ENCODE data around the gene ANKRD63. TPM values are rescaled to one million over a fixed set of nuclear protein-coding genes. Genes with fewer than 3 reads are reported as not detected.

Gene ANKRD63
- total RNA-seq, 2 donors from 2014 or later = not detected

GRCh38 chr15:40233727-40234577 is 48.9 kb downstream of the ANKRD63 start:
- ATAC-seq (no peak), DNase-seq (ENCODE audit: low spot score in 2 of 2) (no peak)
- Mint-ChIP-seq H3K36me3 (peaks cover 0 to 5% of the 10 kb centered on the region in 2 donors), H3K27ac (no peak overlapping the region), H3K9me3 (no peaks in the 10 kb centered on the region)

DNA sequence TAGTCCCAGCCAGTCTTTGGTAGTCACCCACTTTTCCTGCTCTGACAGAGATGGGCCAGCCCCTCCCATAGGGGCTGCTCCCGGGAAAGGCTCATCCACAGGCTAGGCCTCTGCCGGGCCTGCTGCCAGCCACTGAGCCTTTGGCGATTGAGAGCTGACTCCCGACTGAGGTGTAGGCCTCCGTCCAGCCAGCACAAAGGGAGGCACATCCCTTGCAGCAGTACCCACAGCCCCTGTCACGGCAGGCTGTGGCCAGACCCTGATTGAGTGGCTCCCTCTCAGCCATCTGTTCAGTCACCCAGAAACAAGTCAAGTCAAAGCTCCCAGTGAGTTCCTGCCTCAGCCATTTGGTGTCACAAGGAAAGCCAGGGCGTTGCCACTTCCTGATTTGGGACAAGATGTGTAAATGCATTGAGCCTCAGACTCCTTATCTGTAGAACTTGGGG is 50.2 kb downstream of the ANKRD63 start:
- DNase-seq (ENCODE audit: low spot score in 2 of 2) = no peak
- Mint-ChIP-seq H3K9me3 (no peaks in the 10 kb centered on the region), H3K36me3 (no peaks in the 10 kb centered on the region), H3K27ac (no peak overlapping the region)
- no peak for ATAC-seq

Other genes starting within 250 kb of the ANKRD63 start
- 100 to 1,000 TPM; 146 to 182 TPM for gene SRP14, start 243.9 kb downstream of the ANKRD63 start, total RNA-seq
- 10 to 100 TPM; 10.8 to 11.6 TPM for gene BMF, start 174.2 kb downstream of the ANKRD63 start, total RNA-seq
- gene BUB1B, start 122.0 kb downstream of the ANKRD63 start, total RNA-seq = 100 to 1,000 TPM in 1 of 2 donors, 10 to 100 TPM in 1; 98.9 to 141 TPM
- gene PAK6, start 44.0 kb downstream of the ANKRD63 start, total RNA-seq = under 1 TPM; 0.29 to 0.30 TPM
- 10 to 100 TPM; 63.5 to 91.5 TPM for gene PLCB2, start 24.9 kb upstream of the ANKRD63 start, total RNA-seq
- 10 to 100 TPM in 1 of 2 donors, 1 to 10 TPM in 1; 5.8 to 14.2 TPM for gene INAFM2, start 40.6 kb upstream of the ANKRD63 start, total RNA-seq
- 1 to 10 TPM; 1.6 to 2.8 TPM for gene CCDC9B, start 57.9 kb upstream of the ANKRD63 start, total RNA-seq
- gene PHGR1, start 68.0 kb upstream of the ANKRD63 start, total RNA-seq = not detected
- under 1 TPM; 0.06 to 0.50 TPM for gene DISP2, start 75.2 kb upstream of the ANKRD63 start, total RNA-seq
- 10 to 100 TPM; 48.6 to 96.4 TPM for gene KNSTRN, start 99.7 kb upstream of the ANKRD63 start, total RNA-seq
- 10 to 100 TPM; 45.2 to 66.9 TPM for gene IVD, start 122.7 kb upstream of the ANKRD63 start, total RNA-seq
- gene BAHD1, start 157.9 kb upstream of the ANKRD63 start, total RNA-seq = 10 to 100 TPM; 14.6 to 15.1 TPM
- 1 to 10 TPM; 1.6 to 6.7 TPM for gene CHST14, start 187.9 kb upstream of the ANKRD63 start, total RNA-seq